WTC11 (cell line): Measurements from ENCODE around the gene OR5D13. TPM values are rescaled to one million over a fixed set of nuclear protein-coding genes. Genes with fewer than 3 reads are reported as not detected.

Source experiments
- ATAC-seq: fragments of 200-7000 bp; cut with Tn5 transposase; 2 replicates; pipeline ENCODE4 v1.10.0; 2021; ENCODE audit warnings: mild to moderate bottlenecking, moderate library complexity
- Bru-seq: library from RNA; stranded (reverse); fragments of 400-500 nt; gene quantifications from one replicate; lab custom pipeline; 2021; lab: Mats Ljungman, UMichigan
- CTCF ChIA-PET: fragments of 300-600 bp; sonication (Branson Sonifier 250); formaldehyde crosslinking; loops from one replicate; lab custom pipeline; 2021; ENCODE audit warnings: antibody characterized with exemption; lab: Charles Lee
- POLR2A ChIA-PET: fragments of 350-600 bp; sonication (Branson Sonifier 250); formaldehyde crosslinking; loops from one replicate; lab custom pipeline; 2021; ENCODE audit warnings: antibody characterized with exemption; lab: Charles Lee
- DNase-seq: peaks from one replicate; pipeline ENCODE4 v3.0.0; 2021; ENCODE audit warnings: low spot score
- H3K27ac Mint-ChIP-seq: 2 replicates; pipeline ENCODE4 v1.8.0; 2021; ENCODE audit warnings: mixed read lengths
- H3K27me3 Mint-ChIP-seq: 2 replicates; pipeline ENCODE4 v1.8.0; 2021; ENCODE audit warnings: low read depth, mild to moderate bottlenecking, moderate library complexity, mixed read lengths
- H3K36me3 Mint-ChIP-seq: 2 replicates; pipeline ENCODE4 v1.8.0; 2021; ENCODE audit warnings: mixed read lengths
- H3K4me1 Mint-ChIP-seq: 2 replicates; pipeline ENCODE4 v1.8.0; 2022; ENCODE audit warnings: mixed read lengths
- H3K4me3 Mint-ChIP-seq: 2 replicates; pipeline ENCODE4 v1.8.0; 2021; ENCODE audit warnings: mild to moderate bottlenecking, moderate library complexity, mixed read lengths
- H3K9me3 Mint-ChIP-seq: 2 replicates; pipeline ENCODE4 v1.8.0; 2021; ENCODE audit warnings: mixed read lengths
- AR ChIP-seq: fragments of 250-450 bp; sonication (Bioruptor Pico); IDR thresholded peaks from 2 replicates; pipeline ENCODE4 v1.9.0; 2021; ENCODE audit warnings: mild to moderate bottlenecking
- ATF6 ChIP-seq: sonication (generic); formaldehyde crosslinking; IDR thresholded peaks from 2 replicates; pipeline ENCODE4 v1.8.1; 2023; ENCODE audit warnings: mild to moderate bottlenecking, missing genetic modification reagents
- CREB1 ChIP-seq: sonication (generic); formaldehyde crosslinking; IDR thresholded peaks from 2 replicates; pipeline ENCODE4 v1.8.0; 2023; ENCODE audit warnings: mild to moderate bottlenecking, missing genetic modification reagents
- CREM ChIP-seq: sonication (generic); formaldehyde crosslinking; IDR thresholded peaks from 2 replicates; pipeline ENCODE4 v1.8.1; 2022; ENCODE audit warnings: mild to moderate bottlenecking, missing genetic modification reagents, moderate library complexity
- ELF4 ChIP-seq: sonication (generic); formaldehyde crosslinking; IDR thresholded peaks from 2 replicates; pipeline ENCODE4 v1.8.1; 2022; ENCODE audit warnings: low read depth, mild to moderate bottlenecking, moderate library complexity, missing genetic modification reagents
- ERG ChIP-seq: fragments of 250-450 bp; sonication (Bioruptor Pico); IDR thresholded peaks from 2 replicates; pipeline ENCODE4 v1.8.0; 2021; ENCODE audit warnings: mild to moderate bottlenecking
- FOXP4 ChIP-seq: sonication (generic); formaldehyde crosslinking; IDR thresholded peaks from 2 replicates; pipeline ENCODE4 v1.8.0; 2022; ENCODE audit warnings: mild to moderate bottlenecking, missing genetic modification reagents
- IRF1 ChIP-seq: sonication (generic); formaldehyde crosslinking; IDR thresholded peaks from 2 replicates; pipeline ENCODE4 v1.8.0; 2023; ENCODE audit warnings: missing genetic modification reagents
- NFE2L1 ChIP-seq: sonication (generic); formaldehyde crosslinking; IDR thresholded peaks from 2 replicates; pipeline ENCODE4 v1.8.1; 2023; ENCODE audit warnings: missing genetic modification reagents
- PREB ChIP-seq: sonication (generic); formaldehyde crosslinking; IDR thresholded peaks from 2 replicates; pipeline ENCODE4 v1.8.1; 2022; ENCODE audit warnings: mild to moderate bottlenecking, missing genetic modification reagents, moderate library complexity, borderline replicate concordance
- TCF7 ChIP-seq: sonication (generic); formaldehyde crosslinking; IDR thresholded peaks from 2 replicates; pipeline ENCODE4 v1.8.0; 2022; ENCODE audit warnings: mild to moderate bottlenecking, low read depth, missing genetic modification reagents, moderate library complexity
- TP53 ChIP-seq: sonication (generic); formaldehyde crosslinking; IDR thresholded peaks from 2 replicates; pipeline ENCODE4 v1.8.1; 2023; ENCODE audit warnings: mild to moderate bottlenecking, missing genetic modification reagents
- ZBTB43 ChIP-seq: sonication (generic); formaldehyde crosslinking; IDR thresholded peaks from 2 replicates; pipeline ENCODE4 v1.8.1; 2023; ENCODE audit warnings: mild to moderate bottlenecking, missing genetic modification reagents
- ZNF232 ChIP-seq: sonication (generic); formaldehyde crosslinking; IDR thresholded peaks from 2 replicates; pipeline ENCODE4 v1.8.0; 2022; ENCODE audit warnings: mild to moderate bottlenecking, missing genetic modification reagents
- ZNF425 ChIP-seq: fragments of 250-450 bp; sonication (Bioruptor Pico); conservative IDR thresholded peaks from 2 replicates; pipeline ENCODE4 v1.9.0; 2021; ENCODE audit warnings: mild to moderate bottlenecking
- ZNF532 ChIP-seq: fragments of 250-450 bp; sonication (Bioruptor Pico); IDR thresholded peaks from 2 replicates; pipeline ENCODE4 v1.9.0; 2021; ENCODE audit warnings: mild to moderate bottlenecking, borderline replicate concordance
- ZSCAN18 ChIP-seq: fragments of 250-450 bp; sonication (Bioruptor Pico); IDR thresholded peaks from 2 replicates; pipeline ENCODE4 v2.1.2; 2022; ENCODE audit warnings: mild to moderate bottlenecking, moderate library complexity
- long read RNA-seq, 3 experiments: library from RNA in 1 of 3; library from capped mRNA in 1 of 3; library from polyadenylated mRNA in 1 of 3; unstranded in 2 of 3; stranded (forward) in 1 of 3; transcript quantifications; one replicate each; pipeline ENCODE4 v2.0.0, GENCODE V29; 2021
- total RNA-seq: library from RNA; stranded (reverse); gene quantifications from 3 replicates; pipeline ENCODE4 v1.2.3, GENCODE V29; 2021

The OR5D13 gene
- total RNA-seq = not detected in 3 replicates
- Bru-seq, nascent RNA = not detected
- long read RNA-seq, experiment 1 = 0 reads
- long read RNA-seq, experiment 2 = 0 reads
- long read RNA-seq, experiment 3 = 0 reads

- DNase-seq = no peak
- POLR2A ChIA-PET = no interaction called here
- peaks cover 61% of the 10 kb centered on the region for H3K36me3 Mint-ChIP-seq
- peaks cover 14% of the 10 kb centered on the region for H3K27me3 Mint-ChIP-seq
- no peak within 1 kb of the TSS for H3K4me3 Mint-ChIP-seq
- no peak within 1 kb of the TSS for H3K27ac Mint-ChIP-seq
- no peaks in the 10 kb centered on the region for H3K4me1 Mint-ChIP-seq
- ATAC-seq = no peak
- CTCF ChIA-PET = no interaction called here
- peaks cover 80% of the 10 kb centered on the region for H3K9me3 Mint-ChIP-seq
- no peak for TF ChIP-seq ZNF232 (CRISPR knock-in tag)
- TF ChIP-seq ELF4 (CRISPR knock-in tag) = no peak
- no peak for TF ChIP-seq ERG (CRISPR knock-in tag)
- no peak for TF ChIP-seq FOXP4 (CRISPR knock-in tag)
- no peak for TF ChIP-seq ZSCAN18
- TF ChIP-seq ZBTB43 = no peak
- TF ChIP-seq CREM (CRISPR knock-in tag) = no peak
- TF ChIP-seq NFE2L1 (CRISPR knock-in tag) = no peak
- no peak for TF ChIP-seq ZNF532 (CRISPR knock-in tag)
- TF ChIP-seq ATF6 (CRISPR knock-in tag) = no peak
- TF ChIP-seq IRF1 (CRISPR knock-in tag) = no peak
- TF ChIP-seq AR = no peak
- no peak for TF ChIP-seq TCF7 (CRISPR knock-in tag)
- TF ChIP-seq CREB1 = no peak
- no peak for TF ChIP-seq PREB (CRISPR knock-in tag)
- no peak for TF ChIP-seq ZNF425 (CRISPR knock-in tag)
- TF ChIP-seq TP53 (CRISPR knock-in tag) = no peak
Measured at GRCh38 chr11:55773138-55773537, at the start of gene OR5D13. OR5D13 (plus strand) TSS chr11:55773438; CDS start chr11:55773438, 0 bp downstream.
